Mesodermal cell (in vitro differentiated cells): ENCODE results near the gene ZFP62.

Source experiments
- H3K27ac ChIP-seq: 2 replicates; pipeline ENCODE4 v1.7.0; 2013; ENCODE audit warnings: mild to moderate bottlenecking, low read depth, low read length, moderate library complexity; ENCODE audit not compliant: severe bottlenecking
- H3K36me3 ChIP-seq: 2 replicates; pipeline ENCODE4 v1.7.1; 2013; ENCODE audit warnings: mild to moderate bottlenecking, low read length, moderate library complexity; ENCODE audit not compliant: control insufficient read depth, insufficient read depth
- H3K4me1 ChIP-seq: one replicate; pipeline ENCODE4 v1.7.1; 2013; ENCODE audit warnings: mild to moderate bottlenecking, low read length; ENCODE audit not compliant: insufficient read depth, control insufficient read depth, poor library complexity, severe bottlenecking
- H3K4me3 ChIP-seq: 2 replicates; pipeline ENCODE4 v1.7.0; 2013; ENCODE audit warnings: low read length, control low read depth, mild to moderate bottlenecking; ENCODE audit not compliant: insufficient read depth, poor library complexity, severe bottlenecking; ENCODE audit errors: extremely low read depth
- H3K9me3 ChIP-seq: 2 replicates; pipeline ENCODE4 v1.7.1; 2013; ENCODE audit warnings: mild to moderate bottlenecking, low read length, moderate library complexity; ENCODE audit not compliant: control insufficient read depth
- WGBS, 2 experiments: methylation state at CpG; one replicate each; pipeline ENCODE4 v1.1.5; 2013; ENCODE audit warnings: missing lambda C conversion rate in 2 of 2; ENCODE audit not compliant: insufficient coverage in 2 of 2; 5-methylcytosine and 5-hydroxymethylcytosine counted together

ZFP62 gene

GRCh38 chr5:180818677-180819341 lies 42.3 kb downstream of the ZFP62 start:
- Histone ChIP-seq H3K4me3 (no peak overlapping the region), H3K4me1 (peaks cover 15% of the 10 kb centered on the region), H3K9me3 (no peaks in the 10 kb centered on the region), H3K36me3 (no peaks in the 10 kb centered on the region), H3K27ac (no peak overlapping the region)
- 90 to 94% methylated on average over 6 of the region's 6 CpGs for WGBS, 2 experiments

GRCh38 chr5:180817893-180818674 lies 43.0 kb downstream of the ZFP62 start:
- Histone ChIP-seq H3K4me1 (peaks cover 15% of the 10 kb centered on the region), H3K4me3 (no peak overlapping the region), H3K27ac (peak overlapping the region; percentile 91), H3K9me3 (no peaks in the 10 kb centered on the region), H3K36me3 (no peaks in the 10 kb centered on the region)
- 87 to 92% methylated on average over 12 of the region's 13 CpGs for WGBS, 2 experiments

- Histone ChIP-seq H3K4me1 (peaks cover 15% of the 10 kb centered on the region), H3K4me3 (no peak overlapping the region), H3K27ac (peak overlapping the region; percentile 91), H3K36me3 (no peaks in the 10 kb centered on the region), H3K9me3 (no peaks in the 10 kb centered on the region)
- 67 to 77% methylated on average over 8 to 10 of the region's 13 CpGs for WGBS, 2 experiments
Measured at GRCh38 chr5:180816608-180817534, 44.2 kb downstream of the ZFP62 start.

- Histone ChIP-seq H3K36me3 (no peaks in the 10 kb centered on the region), H3K27ac (no peak overlapping the region), H3K4me1 (peaks cover 18% of the 10 kb centered on the region), H3K9me3 (no peaks in the 10 kb centered on the region), H3K4me3 (no peak overlapping the region)
- WGBS, 2 experiments: 88% methylated on average over 6 to 8 of the region's 9 CpGs
Measured at GRCh38 chr5:180815293-180815917, 45.7 kb downstream of the ZFP62 start.

- Histone ChIP-seq H3K9me3 (no peaks in the 10 kb centered on the region), H3K36me3 (peaks cover under 1% of the 10 kb centered on the region), H3K27ac (no peak overlapping the region), H3K4me1 (peaks cover 18% of the 10 kb centered on the region), H3K4me3 (no peak overlapping the region)
- WGBS, 2 experiments: 82 to 89% methylated on average over 3 to 4 of the region's 5 CpGs
Measured at GRCh38 chr5:180813420-180813819, 47.7 kb downstream of the ZFP62 start.

- 89% methylated on average over 7 to 10 of the region's 10 CpGs for WGBS, 2 experiments
- no peaks in the 10 kb centered on the region for H3K9me3 ChIP-seq
- H3K27ac ChIP-seq: no peak overlapping the region
- H3K4me1 ChIP-seq: peaks cover 6% of the 10 kb centered on the region
- peaks cover 10% of the 10 kb centered on the region for H3K36me3 ChIP-seq
- H3K4me3 ChIP-seq: no peak overlapping the region
Measured at GRCh38 chr5:180811623-180812124, 49.4 kb downstream of the ZFP62 start.

GRCh38 chr5:180810959-180811622 lies 50.0 kb downstream of the ZFP62 start:
- peaks cover 10% of the 10 kb centered on the region for H3K36me3 ChIP-seq
- no peaks in the 10 kb centered on the region for H3K9me3 ChIP-seq
- H3K27ac ChIP-seq: peak overlapping the region; percentile 92
- 11 to 13% methylated on average over 22 to 24 of the region's 30 CpGs for WGBS, 2 experiments
- H3K4me3 ChIP-seq: peak overlapping the region; percentile 64
- peaks cover 3% of the 10 kb centered on the region for H3K4me1 ChIP-seq

GRCh38 chr5:180810210-180810958 lies 50.7 kb downstream of the ZFP62 start:
- no peaks in the 10 kb centered on the region for H3K9me3 ChIP-seq
- H3K36me3 ChIP-seq: peaks cover 10% of the 10 kb centered on the region
- H3K4me1 ChIP-seq: peaks cover 4% of the 10 kb centered on the region
- H3K27ac ChIP-seq: peak overlapping the region; percentile 92
- H3K4me3 ChIP-seq: peak overlapping the region; percentile 64
- WGBS, 2 experiments: 0 to 1% methylated on average over 33 to 46 of the region's 66 CpGs

GRCh38 chr5:180809403-180810209 lies 51.5 kb downstream of the ZFP62 start:
- peak overlapping the region; percentile 92 for H3K27ac ChIP-seq
- peaks cover 10% of the 10 kb centered on the region for H3K36me3 ChIP-seq
- peaks cover 10% of the 10 kb centered on the region for H3K4me1 ChIP-seq
- 12% methylated on average over 23 to 29 of the region's 40 CpGs for WGBS, 2 experiments
- H3K4me3 ChIP-seq: peak overlapping the region; percentile 64
- no peaks in the 10 kb centered on the region for H3K9me3 ChIP-seq
